Natural killer cell (primary cell): ENCODE data around the gene BRD3OS. TPM values are rescaled to one million over a fixed set of nuclear protein-coding genes. Genes with fewer than 3 reads are reported as not detected.
A peak's percentile ranks its signal among the peaks of the same experiment; 100 is the strongest.

ENCODE experiments used
- ATAC-seq, 3 donors: fragments of 150-1000 bp in 2 of 3; fragments of 200-7000 bp in 1 of 3; cut with Tn5 transposase; 1 replicate in 1 of 3; 2 replicates in 2 of 3; pipeline ENCODE4 v1.10.0; 2021; ENCODE audit warnings: mild to moderate bottlenecking in 2 of 3, moderate library complexity in 2 of 3
- DNase-seq, 2 donors: peaks; one replicate each; pipeline versions ENCODE4 v3.0.0 to v3.0.0-alpha.2; 2013 to 2021; ENCODE audit warnings: mixed read lengths in 1 of 2
- H3K27ac ChIP-seq: one replicate; pipeline ENCODE4 v1.5.1; 2013; ENCODE audit warnings: mild to moderate bottlenecking, low read length
- H3K27me3 ChIP-seq: one replicate; pipeline ENCODE4 v1.6.1; 2013; ENCODE audit warnings: low read length; ENCODE audit not compliant: control insufficient read depth, insufficient read depth
- H3K36me3 ChIP-seq: one replicate; pipeline ENCODE4 v1.6.1; 2013; ENCODE audit warnings: low read length; ENCODE audit not compliant: control insufficient read depth, insufficient read depth
- H3K4me1 ChIP-seq: one replicate; pipeline ENCODE4 v1.6.1; 2013; ENCODE audit warnings: low read length; ENCODE audit not compliant: control insufficient read depth, insufficient read depth
- H3K4me3 ChIP-seq: one replicate; pipeline ENCODE4 v1.5.1; 2013; ENCODE audit warnings: low read length
- H3K9me3 ChIP-seq: one replicate; pipeline ENCODE4 v1.6.1; 2013; ENCODE audit warnings: low read length; ENCODE audit not compliant: control insufficient read depth, insufficient read depth
- H3K27ac Mint-ChIP-seq, 2 donors: one replicate each; pipeline ENCODE4 v1.8.0; 2022; ENCODE audit warnings: mild to moderate bottlenecking in 2 of 2, mixed read lengths in 2 of 2, moderate library complexity in 1 of 2
- H3K27me3 Mint-ChIP-seq, 2 donors: one replicate each; pipeline ENCODE4 v1.8.0; 2022; ENCODE audit warnings: low read depth in 2 of 2, mixed read lengths in 2 of 2
- H3K36me3 Mint-ChIP-seq: one replicate; pipeline ENCODE4 v1.8.0; 2022; ENCODE audit warnings: mixed read lengths
- H3K4me1 Mint-ChIP-seq, 2 donors: one replicate each; pipeline ENCODE4 v1.8.0; 2022; ENCODE audit warnings: mixed read lengths in 2 of 2
- H3K4me3 Mint-ChIP-seq: one replicate; pipeline ENCODE4 v1.8.0; 2022; ENCODE audit warnings: mild to moderate bottlenecking, moderate library complexity, mixed read lengths
- H3K9me3 Mint-ChIP-seq, 2 donors: one replicate each; pipeline ENCODE4 v1.8.0; 2022; ENCODE audit warnings: mixed read lengths in 2 of 2
- CTCF ChIP-seq: fragments of 200-600 bp; IDR thresholded peaks from one replicate; pipeline ENCODE4 v1.8.0; 2022; ENCODE audit warnings: antibody characterized with exemption
- WGBS: methylation state at CpG from one replicate; pipeline ENCODE4 v1.1.7; 2013; ENCODE audit warnings: missing lambda C conversion rate; ENCODE audit not compliant: insufficient coverage; 5-methylcytosine and 5-hydroxymethylcytosine counted together
- intact Hi-C: fragments of 100-400 bp; cut with micrococcal nuclease; formaldehyde crosslinking; loops from one replicate; pipeline ENCODE4 v1.14.2; 2022
- total RNA-seq, 4 donors: library from RNA; stranded (reverse); fragments of 120-200 nt in 1 of 4; gene quantifications; one replicate each; pipeline versions ENCODE4 v1.2.3 to v1.2.4, GENCODE V29; 2013 to 2022

The BRD3OS gene
- total RNA-seq, 3 donors from 2014 or later (not counting 1 experiment from before 2014, with no cell fraction given) = 5.5 to 6.8 (median 6.5) TPM

GRCh38 chr9:134062461-134063087, 37.3 kb downstream of the BRD3OS start:
- Mint-ChIP-seq H3K4me3 (no peak overlapping the region), H3K27ac (peak overlapping the region in 1 of 2 donors; percentile 27), H3K27me3 (no peaks in the 10 kb centered on the region), H3K9me3 (no peaks in the 10 kb centered on the region), H3K4me1 (peaks cover 13 to 59% of the 10 kb centered on the region in 2 donors), H3K36me3 (no peaks in the 10 kb centered on the region)
- no peak overlapping the region for H3K4me3 ChIP-seq
- intact Hi-C loops = loop anchor here (10.0 kb wide), 1 partner anchor 918 kb away; no protein-coding TSS in a partner anchor
- DNase-seq = no peak
- TF ChIP-seq CTCF = no peak
- no peaks in the 10 kb centered on the region for H3K36me3 ChIP-seq
- WGBS = 72% methylated on average over 22 of the region's 22 CpGs
- no peak for ATAC-seq
- no peaks in the 10 kb centered on the region for H3K9me3 ChIP-seq
- H3K27me3 ChIP-seq = no peaks in the 10 kb centered on the region
- peaks cover 85% of the 10 kb centered on the region for H3K4me1 ChIP-seq
- no peak overlapping the region for H3K27ac ChIP-seq

DNA sequence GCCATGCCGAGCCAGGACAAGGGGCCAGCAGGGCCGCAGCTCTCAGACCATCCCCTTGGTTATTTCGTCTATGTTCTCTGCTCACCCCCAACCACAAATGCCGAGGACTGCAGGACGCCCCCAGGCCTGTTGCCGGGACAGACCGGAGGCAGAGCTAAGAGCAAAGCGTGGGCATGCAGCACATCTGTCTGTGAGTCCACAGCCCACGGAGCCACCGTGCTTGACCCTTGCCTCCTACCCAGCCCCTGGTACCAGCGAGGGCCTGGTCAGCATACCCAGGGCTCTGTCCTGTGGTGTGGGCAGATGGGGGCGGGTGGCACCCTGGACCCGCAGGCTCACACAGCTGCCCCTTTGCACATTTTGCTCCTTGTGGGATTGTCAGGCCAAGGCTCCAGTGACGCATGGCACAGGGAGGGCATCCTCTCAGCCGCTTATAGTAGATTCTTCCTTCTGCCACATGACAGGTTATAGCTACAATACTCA, 37.8 kb downstream of the BRD3OS start:
- 94% methylated on average over 15 of the region's 15 CpGs for WGBS
- no peak for TF ChIP-seq CTCF
- Mint-ChIP-seq H3K36me3 (no peaks in the 10 kb centered on the region), H3K9me3 (no peaks in the 10 kb centered on the region), H3K4me3 (no peak overlapping the region), H3K4me1 (peaks cover 13 to 59% of the 10 kb centered on the region in 2 donors), H3K27ac (no peak overlapping the region), H3K27me3 (no peaks in the 10 kb centered on the region)
- Histone ChIP-seq H3K4me3 (no peak overlapping the region), H3K27me3 (no peaks in the 10 kb centered on the region), H3K36me3 (no peaks in the 10 kb centered on the region), H3K4me1 (peaks cover 85% of the 10 kb centered on the region), H3K27ac (no peak overlapping the region), H3K9me3 (no peaks in the 10 kb centered on the region)
- ATAC-seq = no peak
- intact Hi-C loops = loop anchor here (10.0 kb wide), 1 partner anchor 918 kb away; no protein-coding TSS in a partner anchor
- no peak for DNase-seq

DNA sequence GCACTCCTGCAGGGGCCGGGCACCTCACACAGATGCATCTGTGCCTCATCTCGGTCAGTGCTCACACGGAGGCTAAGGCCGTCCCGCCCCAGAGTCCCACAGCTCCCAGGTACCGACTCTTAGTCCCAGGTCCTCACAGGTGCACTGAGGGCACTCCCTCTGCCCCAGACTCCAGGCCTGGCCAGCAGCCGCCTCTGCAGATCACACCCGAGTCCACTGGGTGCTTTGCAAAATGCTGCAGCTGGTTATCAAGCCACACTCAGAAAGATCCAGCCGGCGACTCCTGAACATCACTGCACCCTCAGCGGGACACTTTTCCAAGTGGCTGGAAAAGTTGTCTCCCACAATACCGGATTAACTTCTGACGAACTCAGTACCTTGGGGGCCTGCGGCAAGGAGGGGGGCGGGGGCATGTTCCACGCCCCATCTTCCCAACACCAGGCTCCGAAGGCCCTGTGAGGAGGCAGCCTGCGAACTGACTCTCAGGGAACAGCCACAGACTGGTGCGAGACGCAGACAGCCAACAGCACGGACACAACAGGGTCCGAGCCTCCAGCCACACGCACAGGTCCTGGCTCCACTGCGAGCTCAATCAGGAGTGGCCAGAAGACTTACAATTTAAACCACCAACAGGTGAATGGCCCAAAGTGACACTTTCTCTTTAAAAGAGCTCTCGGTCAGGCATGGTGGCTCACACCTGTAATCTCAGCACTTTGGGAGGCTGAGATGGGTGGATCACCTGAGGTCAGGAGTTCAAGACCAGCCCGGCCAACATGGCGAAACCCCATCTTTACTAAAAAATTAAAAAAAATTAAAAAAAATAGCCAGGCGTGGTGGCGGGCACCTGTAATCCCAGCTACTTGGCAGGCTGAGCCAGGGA, 38.5 kb downstream of the BRD3OS start:
- Histone ChIP-seq H3K4me1 (peaks cover 83% of the 10 kb centered on the region), H3K27ac (no peak overlapping the region), H3K9me3 (no peaks in the 10 kb centered on the region), H3K4me3 (no peak overlapping the region), H3K36me3 (no peaks in the 10 kb centered on the region), H3K27me3 (no peaks in the 10 kb centered on the region)
- Mint-ChIP-seq H3K36me3 (no peaks in the 10 kb centered on the region), H3K4me3 (peak overlapping the region; percentile 28), H3K4me1 (peaks cover 13 to 54% of the 10 kb centered on the region in 2 donors), H3K27ac (no peak overlapping the region), H3K9me3 (no peaks in the 10 kb centered on the region), H3K27me3 (no peaks in the 10 kb centered on the region)
- DNase-seq = no peak
- intact Hi-C loops = loop anchor here (10.0 kb wide), 1 partner anchor 919 kb away; no protein-coding TSS in a partner anchor
- no peak for TF ChIP-seq CTCF
- no peak for ATAC-seq
- 97% methylated on average over 28 of the region's 29 CpGs for WGBS
